ENCODE results near the gene TSR3.
A peak's percentile ranks its signal among the peaks of the same experiment; 100 is the strongest.

Gene TSR3

DNA sequence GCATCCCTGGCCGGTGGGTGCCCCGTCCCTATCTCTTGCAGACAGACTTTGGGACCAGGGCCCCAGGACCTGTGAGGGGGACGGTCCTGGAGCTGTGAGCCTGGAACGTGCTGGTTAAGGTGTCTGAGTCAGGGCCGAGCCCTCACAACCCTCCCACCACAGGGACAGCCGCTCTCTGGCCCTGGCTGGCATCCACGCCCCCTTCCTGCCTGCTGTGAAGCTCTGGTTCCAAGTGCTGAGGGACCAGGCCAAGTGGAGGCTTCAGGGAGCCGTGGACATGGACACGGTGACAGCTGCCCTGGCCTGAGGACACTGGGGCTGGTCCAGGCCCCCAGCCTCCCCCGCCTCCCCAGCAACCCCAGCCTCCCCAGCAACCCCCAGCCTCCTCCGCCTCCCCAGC lies 6.6 kb downstream of the TSR3 start:
- no peak overlapping the region for H3K4me3 ChIP-seq (replicated peaks; ENCODE audit: low read depth, low read length)
- H3K36me3 ChIP-seq (ENCODE audit: control insufficient read depth, insufficient read depth, low read length), result peaks cover 5% of the 10 kb centered on the region
- TF ChIP-seq, protein P1, sequence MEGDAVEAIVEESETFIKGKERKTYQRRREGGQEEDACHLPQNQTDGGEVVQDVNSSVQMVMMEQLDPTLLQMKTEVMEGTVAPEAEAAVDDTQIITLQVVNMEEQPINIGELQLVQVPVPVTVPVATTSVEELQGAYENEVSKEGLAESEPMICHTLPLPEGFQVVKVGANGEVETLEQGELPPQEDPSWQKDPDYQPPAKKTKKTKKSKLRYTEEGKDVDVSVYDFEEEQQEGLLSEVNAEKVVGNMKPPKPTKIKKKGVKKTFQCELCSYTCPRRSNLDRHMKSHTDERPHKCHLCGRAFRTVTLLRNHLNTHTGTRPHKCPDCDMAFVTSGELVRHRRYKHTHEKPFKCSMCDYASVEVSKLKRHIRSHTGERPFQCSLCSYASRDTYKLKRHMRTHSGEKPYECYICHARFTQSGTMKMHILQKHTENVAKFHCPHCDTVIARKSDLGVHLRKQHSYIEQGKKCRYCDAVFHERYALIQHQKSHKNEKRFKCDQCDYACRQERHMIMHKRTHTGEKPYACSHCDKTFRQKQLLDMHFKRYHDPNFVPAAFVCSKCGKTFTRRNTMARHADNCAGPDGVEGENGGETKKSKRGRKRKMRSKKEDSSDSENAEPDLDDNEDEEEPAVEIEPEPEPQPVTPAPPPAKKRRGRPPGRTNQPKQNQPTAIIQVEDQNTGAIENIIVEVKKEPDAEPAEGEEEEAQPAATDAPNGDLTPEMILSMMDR (IDR thresholded peaks at IDR 0.05; ENCODE audit: insufficient read depth, low read length, poor library complexity, severe bottlenecking), result no peak
- H3K27me3 ChIP-seq (replicated peaks; ENCODE audit: control insufficient read depth, insufficient read depth, low read length), result no peaks in the 10 kb centered on the region; the same call in 1 of the 2 replicates
- no peak for DNase-seq (ENCODE audit: extremely low read depth, insufficient read length)

DNA sequence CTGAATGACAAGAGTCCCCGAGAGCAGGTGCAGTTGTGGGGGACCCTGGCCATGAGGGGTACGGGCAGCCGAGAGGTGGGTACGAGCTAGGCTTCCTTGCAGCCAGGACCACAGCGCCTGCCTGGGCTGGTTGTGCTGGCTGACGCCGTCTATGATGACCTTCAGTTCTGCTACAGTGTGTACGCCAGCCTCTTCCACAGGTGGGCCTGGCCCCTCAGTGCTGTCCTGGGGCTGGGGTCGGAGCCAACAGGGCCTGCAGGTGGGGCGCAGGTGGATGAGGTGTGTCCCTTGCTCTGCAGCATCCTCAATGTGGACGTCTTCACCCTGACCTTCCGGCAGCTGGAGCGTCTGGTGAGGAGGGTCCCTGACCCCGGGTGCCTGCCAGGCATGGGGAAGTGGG lies 7.2 kb downstream of the TSR3 start:
- TF ChIP-seq, protein P1 (IDR thresholded peaks at IDR 0.05; ENCODE audit: insufficient read depth, low read length, poor library complexity, severe bottlenecking), result no peak
- no peak for DNase-seq (ENCODE audit: extremely low read depth, insufficient read length)
- peaks cover 5% of the 10 kb centered on the region for H3K36me3 ChIP-seq (ENCODE audit: control insufficient read depth, insufficient read depth, low read length)
- H3K4me3 ChIP-seq (replicated peaks; ENCODE audit: low read depth, low read length), result no peak overlapping the region
- no peaks in the 10 kb centered on the region; the same call in 1 of the 2 replicates for H3K27me3 ChIP-seq (replicated peaks; ENCODE audit: control insufficient read depth, insufficient read depth, low read length)

DNA sequence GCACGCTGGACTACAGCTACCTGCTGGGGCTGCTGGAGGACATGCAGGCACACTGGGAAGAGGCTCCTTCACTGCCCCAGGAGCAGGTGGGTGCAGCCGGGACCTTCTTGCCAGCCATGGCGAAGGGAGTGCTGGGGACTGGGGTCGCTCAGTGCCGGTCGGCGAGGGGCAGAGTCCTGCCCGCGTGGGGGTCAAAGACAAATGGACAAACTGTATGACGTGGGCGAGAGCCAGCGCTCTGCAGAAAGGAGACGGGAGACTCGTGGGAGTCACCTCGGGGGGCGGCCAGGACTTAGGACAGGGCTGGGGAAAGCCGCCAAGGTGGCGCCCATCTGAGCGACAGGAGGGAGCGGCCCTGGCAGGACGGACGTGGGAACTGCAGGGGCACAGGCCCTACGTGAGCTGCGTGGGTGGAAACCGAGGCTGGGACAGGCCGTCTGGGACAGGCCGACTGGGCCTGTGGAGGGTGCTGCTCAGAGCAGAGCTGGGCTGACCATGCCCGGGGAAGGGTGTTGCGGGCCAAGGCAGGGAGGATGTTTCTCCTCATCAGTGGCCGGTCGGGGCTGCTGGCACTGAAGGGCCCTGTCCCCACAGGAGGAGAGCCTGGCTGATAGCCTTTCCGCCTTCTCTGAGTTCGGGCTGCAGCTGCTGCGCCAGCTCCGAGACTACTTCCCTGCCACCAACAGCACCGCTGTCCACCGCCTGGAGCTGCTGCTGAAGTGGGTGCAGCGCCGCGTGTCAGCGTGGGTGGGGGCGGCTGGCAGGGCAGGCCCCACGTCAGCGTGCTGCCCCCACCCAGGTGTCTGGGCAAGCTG lies 8.0 kb downstream of the TSR3 start:
- TF ChIP-seq, protein P1 (IDR thresholded peaks at IDR 0.05; ENCODE audit: insufficient read depth, low read length, poor library complexity, severe bottlenecking), result no peak
- Histone ChIP-seq H3K27me3 (replicated peaks; ENCODE audit: control insufficient read depth, insufficient read depth, low read length) (no peaks in the 10 kb centered on the region; the same call in 1 of the 2 replicates), H3K4me3 (replicated peaks; ENCODE audit: low read depth, low read length) (no peak overlapping the region; the same call in 1 of the 2 replicates), H3K36me3 (ENCODE audit: control insufficient read depth, insufficient read depth, low read length) (peaks cover 3% of the 10 kb centered on the region; the same call in 1 of the 2 replicates)
- no peak for DNase-seq (ENCODE audit: extremely low read depth, insufficient read length)

DNA sequence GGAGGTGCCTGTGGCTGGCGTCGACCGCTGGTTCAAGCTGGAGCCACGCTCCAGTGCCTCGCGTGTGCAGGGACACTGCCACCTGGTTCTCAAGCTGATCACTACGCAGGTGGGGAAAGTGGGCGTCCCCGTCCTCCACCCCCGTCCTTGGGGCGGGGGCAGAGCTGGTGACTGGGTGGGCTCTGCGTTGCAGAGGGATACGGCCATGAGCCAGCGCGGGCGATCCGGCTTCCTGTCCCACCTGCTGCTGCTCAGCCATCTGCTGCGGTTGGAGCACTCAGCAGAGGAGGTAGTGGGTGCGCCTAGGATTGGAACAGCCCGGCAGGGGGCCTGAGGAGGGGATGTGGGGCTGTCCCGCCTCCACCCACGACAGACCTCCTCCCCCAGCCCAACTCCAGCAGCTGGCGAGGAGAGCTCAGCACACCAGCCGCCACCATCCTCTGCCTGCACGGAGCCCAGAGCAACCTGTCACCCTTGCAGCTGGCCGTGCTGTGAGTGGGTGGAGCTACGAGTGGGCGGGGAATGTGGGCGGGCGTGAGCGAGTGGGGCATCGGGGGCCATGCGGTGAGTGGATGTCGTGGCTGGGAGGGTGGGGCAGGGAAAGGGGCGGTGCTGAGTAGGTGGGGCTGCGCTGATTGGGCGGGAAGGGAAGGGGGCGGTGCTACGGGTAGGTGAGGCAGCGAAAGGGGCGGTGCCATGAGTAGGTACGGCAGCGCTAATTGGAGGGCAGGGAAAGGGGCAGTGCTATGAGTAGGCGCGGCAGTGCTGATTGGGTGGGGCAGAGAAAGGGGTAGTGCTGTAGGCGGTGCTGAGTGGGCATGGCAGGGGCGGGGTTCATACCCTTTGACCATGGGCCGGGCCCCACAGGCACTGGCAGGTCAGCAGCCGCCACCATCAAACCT lies 8.9 kb downstream of the TSR3 start:
- TF ChIP-seq, protein P1 (IDR thresholded peaks at IDR 0.05; ENCODE audit: insufficient read depth, low read length, poor library complexity, severe bottlenecking), result no peak
- Histone ChIP-seq H3K36me3 (ENCODE audit: control insufficient read depth, insufficient read depth, low read length) (no peaks in the 10 kb centered on the region; the same call in 1 of the 2 replicates), H3K4me3 (replicated peaks; ENCODE audit: low read depth, low read length) (peak overlapping the region; percentile 41), H3K27me3 (replicated peaks; ENCODE audit: control insufficient read depth, insufficient read depth, low read length) (no peaks in the 10 kb centered on the region; the same call in 1 of the 2 replicates)
- peak; percentile 97 for DNase-seq (ENCODE audit: extremely low read depth, insufficient read length)

DNA sequence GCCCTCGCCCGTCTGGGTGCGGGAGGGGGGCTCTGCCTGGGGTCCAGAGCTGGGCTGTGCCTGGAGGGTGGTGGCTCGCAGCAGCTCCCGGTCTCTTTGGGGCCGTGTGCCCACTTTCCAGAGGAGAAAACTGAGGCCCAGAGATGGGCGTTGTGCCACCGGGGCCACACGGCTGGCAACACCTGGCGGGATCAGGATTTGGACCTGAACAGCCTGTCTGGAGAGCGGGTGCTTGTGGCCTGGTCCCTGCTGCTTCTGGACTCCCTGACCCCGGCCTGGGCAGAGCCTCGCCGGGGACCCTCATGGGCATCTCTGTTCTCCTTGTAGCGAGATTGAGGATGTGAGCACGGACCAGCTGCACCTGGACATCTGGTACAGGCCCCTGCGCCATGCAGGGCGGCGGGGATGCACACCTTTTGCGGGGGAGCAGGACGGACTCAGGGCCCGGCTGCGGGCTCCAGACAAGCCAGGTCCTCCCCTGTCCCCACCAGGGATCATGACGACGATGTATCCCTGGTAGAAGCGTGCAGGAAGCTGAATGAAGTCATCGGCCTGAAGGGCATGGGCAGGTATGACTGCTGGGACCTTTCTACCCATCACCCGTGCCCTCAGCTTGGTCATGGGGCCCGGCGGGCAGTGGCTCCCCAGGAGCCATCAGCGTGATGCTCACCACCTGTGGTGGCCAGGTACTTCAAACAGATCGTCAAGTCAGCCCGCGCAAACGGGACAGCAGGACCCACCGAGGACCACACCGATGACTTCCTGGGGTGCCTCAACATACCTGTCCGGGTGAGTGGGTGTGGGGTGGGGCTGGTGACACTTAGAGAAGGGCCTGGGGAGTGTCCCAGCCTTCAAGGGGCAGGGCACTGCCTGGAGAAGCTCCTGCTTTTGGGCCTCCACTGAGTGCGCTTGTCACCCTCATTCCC lies 9.9 kb downstream of the TSR3 start:
- Histone ChIP-seq H3K27me3 (replicated peaks; ENCODE audit: control insufficient read depth, insufficient read depth, low read length) (no peaks in the 10 kb centered on the region; the same call in 1 of the 2 replicates), H3K36me3 (ENCODE audit: control insufficient read depth, insufficient read depth, low read length) (no peaks in the 10 kb centered on the region), H3K4me3 (replicated peaks; ENCODE audit: low read depth, low read length) (no peak overlapping the region)
- TF ChIP-seq, protein P1 (IDR thresholded peaks at IDR 0.05; ENCODE audit: insufficient read depth, low read length, poor library complexity, severe bottlenecking), result no peak
- no peak for DNase-seq (ENCODE audit: extremely low read depth, insufficient read length)

All from GM06990 (cell line).